Loucy (cell line): Measurements from ENCODE around the gene RTF1.

ENCODE experiments used
- CTCF ChIP-seq: fragments of 200-600 bp; sonication (generic); conservative IDR thresholded peaks from 2 replicates; pipeline ENCODE4 v1.5.1; 2014; ENCODE audit warnings: mild to moderate bottlenecking, antibody characterized with exemption, low read length
- EZH2phosphoT487 ChIP-seq: fragments of 200-600 bp; IDR thresholded peaks from 2 replicates; pipeline ENCODE4 v1.6.1; 2018; ENCODE audit warnings: antibody characterized with exemption, mild to moderate bottlenecking, moderate library complexity, borderline replicate concordance

GRCh38 chr15:41423979-41424659 is 7.2 kb downstream of the RTF1 start:
- no peak for TF ChIP-seq CTCF
- no peak for TF ChIP-seq EZH2phosphoT487
